Prostate gland (tissue), 2 donors: Measurements from ENCODE around the gene FOXP1.
A peak's percentile ranks its signal among the peaks of the same experiment; 100 is the strongest.

Experiments
- CTCF ChIP-seq, 4 experiments: fragments of 200-600 bp in 2 of 4; fragments of 450-650 bp in 2 of 4; sonication (generic) in 2 of 4; IDR thresholded peaks; 1 replicate in 3 of 4; 2 replicates in 1 of 4; pipeline ENCODE4 v1.5.1; 2016 to 2019; ENCODE audit warnings: antibody characterized with exemption in 4 of 4, mild to moderate bottlenecking in 2 of 4, moderate library complexity in 2 of 4
- POLR2A ChIP-seq: fragments of 450-650 bp; IDR thresholded peaks from one replicate; pipeline ENCODE4 v1.6.1; 2016; ENCODE audit warnings: antibody characterized with exemption, mild to moderate bottlenecking
- POLR2AphosphoS5 ChIP-seq: sonication (generic); formaldehyde crosslinking; IDR thresholded peaks from one replicate; pipeline ENCODE4 v1.6.1; 2017; ENCODE audit warnings: antibody characterized with exemption

GRCh38 chr3:71203727-71204488 is 379.6 kb downstream of the FOXP1 start:
- TF ChIP-seq CTCF (IDR thresholded peaks at IDR 0.05): no peak
- TF ChIP-seq POLR2AphosphoS5: peak; percentile 22
- TF ChIP-seq POLR2A: no peak
